ENCODE measurements around the gene VIPR2.

GRCh38 chr7:159094023-159094740 is 50.5 kb downstream of the VIPR2 start:
- TF ChIP-seq POLR2A (IDR thresholded peaks at IDR 0.05; ENCODE audit: insufficient read depth in 1 of 2, low read depth in 2 of 2, low read length in 2 of 2) (no peak), POLR2AphosphoS5 (IDR thresholded peaks at IDR 0.05; ENCODE audit: low read depth, low read length) (no peak), CEBPB (IDR thresholded peaks at IDR 0.05; ENCODE audit: borderline replicate concordance, low read depth, low read length) (no peak), SETDB1 (CRISPR knock-in tag; IDR thresholded peaks at IDR 0.05; ENCODE audit: borderline replicate concordance) (no peak), ZNF567 (CRISPR knock-in tag; IDR thresholded peaks at IDR 0.05; ENCODE audit: borderline replicate concordance) (no peak), NFKB2 (CRISPR knock-in tag; IDR thresholded peaks at IDR 0.05; ENCODE audit: borderline replicate concordance) (no peak)
